HL-60 (cell line): ENCODE measurements around the gene SMURF1.

Source experiments
- GABPA ChIP-seq: IDR thresholded peaks from 2 replicates; pipeline ENCODE4 v1.6.1; 2012; ENCODE audit warnings: low read depth
- POLR2AphosphoS5 ChIP-seq: IDR thresholded peaks from 2 replicates; pipeline ENCODE4 v1.6.1; 2012; ENCODE audit warnings: low read depth
- SPI1 ChIP-seq: IDR thresholded peaks from 2 replicates; pipeline ENCODE4 v1.6.1; 2012; ENCODE audit warnings: low read depth, mild to moderate bottlenecking, borderline replicate concordance
- TF ChIP-seq, protein P1 (sequence below): IDR thresholded peaks from one replicate; pipeline ENCODE4 v1.5.1; 2011; ENCODE audit warnings: low read length, control low read depth, inconsistent platforms; ENCODE audit not compliant: insufficient read depth

DNA sequence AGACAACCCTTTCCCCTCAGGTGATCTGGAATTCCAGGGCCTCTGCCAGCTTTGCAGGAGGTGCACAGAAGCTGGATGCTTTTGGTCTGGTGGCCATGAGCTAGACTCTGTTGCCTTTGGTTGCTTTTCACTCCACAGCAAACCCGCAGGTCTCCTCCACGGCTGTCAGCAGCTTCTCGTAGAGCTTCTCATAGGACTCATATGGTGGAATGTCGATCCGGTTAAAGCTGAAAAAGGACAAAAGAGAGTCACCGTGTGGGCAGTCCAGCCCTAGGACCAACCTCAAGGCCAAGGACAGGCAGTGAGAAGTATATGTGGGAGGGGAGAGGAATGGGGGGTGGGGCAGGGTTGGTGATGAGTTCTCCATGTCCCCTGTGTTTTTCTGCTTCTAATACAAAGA lies 113.5 kb downstream of the SMURF1 start:
- TF ChIP-seq, protein P1, sequence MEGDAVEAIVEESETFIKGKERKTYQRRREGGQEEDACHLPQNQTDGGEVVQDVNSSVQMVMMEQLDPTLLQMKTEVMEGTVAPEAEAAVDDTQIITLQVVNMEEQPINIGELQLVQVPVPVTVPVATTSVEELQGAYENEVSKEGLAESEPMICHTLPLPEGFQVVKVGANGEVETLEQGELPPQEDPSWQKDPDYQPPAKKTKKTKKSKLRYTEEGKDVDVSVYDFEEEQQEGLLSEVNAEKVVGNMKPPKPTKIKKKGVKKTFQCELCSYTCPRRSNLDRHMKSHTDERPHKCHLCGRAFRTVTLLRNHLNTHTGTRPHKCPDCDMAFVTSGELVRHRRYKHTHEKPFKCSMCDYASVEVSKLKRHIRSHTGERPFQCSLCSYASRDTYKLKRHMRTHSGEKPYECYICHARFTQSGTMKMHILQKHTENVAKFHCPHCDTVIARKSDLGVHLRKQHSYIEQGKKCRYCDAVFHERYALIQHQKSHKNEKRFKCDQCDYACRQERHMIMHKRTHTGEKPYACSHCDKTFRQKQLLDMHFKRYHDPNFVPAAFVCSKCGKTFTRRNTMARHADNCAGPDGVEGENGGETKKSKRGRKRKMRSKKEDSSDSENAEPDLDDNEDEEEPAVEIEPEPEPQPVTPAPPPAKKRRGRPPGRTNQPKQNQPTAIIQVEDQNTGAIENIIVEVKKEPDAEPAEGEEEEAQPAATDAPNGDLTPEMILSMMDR: no peak
- no peak for TF ChIP-seq POLR2AphosphoS5
- no peak for TF ChIP-seq SPI1
- no peak for TF ChIP-seq GABPA
